Measurements from ENCODE around the gene PIK3C3. TPM values are rescaled to one million over a fixed set of nuclear protein-coding genes. Genes with fewer than 3 reads are reported as not detected.

The PIK3C3 gene
- total and polyA plus RNA-seq, 2 of the 8 experiments (the other 6 are each of a cell fraction or from before 2014, with no cell fraction given) = 15.3 to 47.4 TPM

DNA sequence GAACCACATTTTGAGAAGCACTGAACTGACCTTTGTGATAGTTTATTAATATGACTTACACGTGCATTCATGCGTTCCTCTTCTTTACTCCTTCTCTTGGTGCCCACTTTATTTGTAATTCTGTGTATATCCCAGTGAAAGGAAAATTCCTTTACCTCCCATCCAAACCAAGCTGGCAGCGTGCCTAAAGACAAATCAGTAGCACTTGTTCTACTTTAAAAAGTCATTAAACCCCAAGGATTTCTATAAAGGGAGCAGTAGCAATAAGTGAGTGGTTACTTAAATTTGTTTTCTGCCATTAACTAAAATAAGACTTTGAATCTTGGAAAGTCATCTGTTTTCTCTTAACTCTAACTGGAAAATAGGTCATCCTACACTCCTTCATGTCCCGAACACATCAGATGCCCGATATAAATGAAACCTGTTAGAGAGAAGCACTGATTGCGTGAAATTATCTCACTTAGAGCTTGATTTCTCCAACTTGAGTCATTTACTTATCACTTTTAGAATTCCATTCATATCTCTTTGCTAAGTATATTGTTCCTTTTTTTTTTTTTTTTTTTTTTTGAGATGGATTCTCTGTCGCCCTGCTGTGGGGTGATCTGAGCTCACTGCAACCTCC lies 10.7 kb downstream of the PIK3C3 start:
- TF ChIP-seq RFX5 (IDR thresholded peaks at IDR 0.05; ENCODE audit: borderline replicate concordance, low read depth, low read length) = no peak
- TF ChIP-seq BRCA1 (IDR thresholded peaks at IDR 0.05; ENCODE audit: low read depth, low read length) = no peak
- TF ChIP-seq KDM5A (IDR thresholded peaks at IDR 0.05; ENCODE audit: low read length) = no peak
- TF ChIP-seq GTF2F1 (IDR thresholded peaks at IDR 0.05; ENCODE audit: borderline replicate concordance, low read depth, low read length) = no peak
- no peak for TF ChIP-seq PHF8 (conservative IDR thresholded peaks at IDR 0.05; ENCODE audit: low read depth, low read length)
- TF ChIP-seq, protein P1, sequence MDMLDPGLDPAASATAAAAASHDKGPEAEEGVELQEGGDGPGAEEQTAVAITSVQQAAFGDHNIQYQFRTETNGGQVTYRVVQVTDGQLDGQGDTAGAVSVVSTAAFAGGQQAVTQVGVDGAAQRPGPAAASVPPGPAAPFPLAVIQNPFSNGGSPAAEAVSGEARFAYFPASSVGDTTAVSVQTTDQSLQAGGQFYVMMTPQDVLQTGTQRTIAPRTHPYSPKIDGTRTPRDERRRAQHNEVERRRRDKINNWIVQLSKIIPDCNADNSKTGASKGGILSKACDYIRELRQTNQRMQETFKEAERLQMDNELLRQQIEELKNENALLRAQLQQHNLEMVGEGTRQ (IDR thresholded peaks at IDR 0.05; ENCODE audit: low read length) = no peak
- no peak for TF ChIP-seq KDM4A (IDR thresholded peaks at IDR 0.05; ENCODE audit: low read depth, low read length, severe bottlenecking)
- TF ChIP-seq EZH2 (IDR thresholded peaks at IDR 0.05; ENCODE audit: low read depth, low read length, severe bottlenecking) = no peak
- no peak for FAIRE-seq

More for the DNA sequence above, 10.7 kb downstream of the PIK3C3 start:
- Histone ChIP-seq H4K8ac (ENCODE audit: extremely low read depth, insufficient read depth, low read length) (no peak overlapping the region), H4K20me1 (replicated peaks in 1 of 2; ENCODE audit: control insufficient read depth in 1 of 2, insufficient read depth in 2 of 2, low read length in 2 of 2) (peaks cover 0 to 2% of the 10 kb centered on the region in 2 experiments), H3K79me1 (ENCODE audit: low read depth, low read length) (peaks cover 6% of the 10 kb centered on the region), H3K36me3 (ENCODE audit: control insufficient read depth in 2 of 4, insufficient read depth in 4 of 4, low read length in 3 of 4) (peaks cover 0 to 52% (median 8%) of the 10 kb centered on the region in 4 experiments; a peak in 7 of 8 replicates), H2BK12ac (ENCODE audit: low read depth, low read length) (no peak overlapping the region), H3K79me2 (ENCODE audit: control insufficient read depth in 1 of 2, insufficient read depth in 2 of 2, low read length in 2 of 2) (peaks cover 0 to 44% of the 10 kb centered on the region in 2 experiments; a peak in 2 of 4 replicates), H3K4me3 (ENCODE audit: extremely low read depth in 1 of 4, insufficient read depth in 2 of 4, low read depth in 3 of 4, low read length in 4 of 4) (no peak overlapping the region), H3K56ac (replicated peaks; ENCODE audit: insufficient read length, low read depth, low read length) (no peak overlapping the region), H3K4me1 (replicated peaks in 1 of 4; ENCODE audit: control insufficient read depth in 3 of 4, insufficient read depth in 4 of 4, low read length in 3 of 4) (no peaks in the 10 kb centered on the region), H2BK120ac (replicated peaks; ENCODE audit: low read depth, low read length) (no peak overlapping the region), H3K9me3 (ENCODE audit: insufficient read depth in 2 of 2, low read depth in 1 of 2, low read length in 1 of 2) (no peaks in the 10 kb centered on the region), H4K91ac (replicated peaks; ENCODE audit: insufficient read length, low read length) (no peak overlapping the region), H2AK5ac (ENCODE audit: low read depth, low read length) (no peak overlapping the region), H3K4me2 (ENCODE audit: insufficient read depth in 1 of 2, low read depth in 2 of 2, low read length in 2 of 2) (no peak overlapping the region), H2BK5ac (ENCODE audit: low read depth, low read length) (no peak overlapping the region), H3K9ac (replicated peaks in 1 of 4; ENCODE audit: extremely low read depth in 1 of 4, low read depth in 3 of 4, low read length in 3 of 4) (no peak overlapping the region), H3K4ac (replicated peaks; ENCODE audit: insufficient read length, low read depth, low read length) (no peak overlapping the region), H4K5ac (ENCODE audit: insufficient read length, low read depth, low read length) (no peak overlapping the region), H2BK20ac (ENCODE audit: low read length) (no peak overlapping the region), H3K18ac (ENCODE audit: extremely low read depth, low read length) (no peak overlapping the region), H3K23me2 (ENCODE audit: low read depth, low read length) (no peaks in the 10 kb centered on the region), H3K27ac (ENCODE audit: low read depth, low read length) (no peak overlapping the region), H3K23ac (ENCODE audit: insufficient read length) (no peak overlapping the region), H3K14ac (ENCODE audit: insufficient read length) (no peak overlapping the region), H2AFZ (ENCODE audit: low read length) (no peak overlapping the region), H3K27me3 (replicated peaks in 1 of 4; ENCODE audit: control insufficient read depth in 3 of 4, extremely low read depth in 1 of 4, insufficient read depth in 3 of 4, low read length in 3 of 4) (no peaks in the 10 kb centered on the region), H2BK15ac (ENCODE audit: low read length) (no peak overlapping the region)
- CTCF ChIA-PET (ENCODE audit: partially characterized antibody) = interaction anchor here (0.6 kb wide), 1 partner anchor 88 kb away, joined by 3 read pairs; no protein-coding TSS in a partner anchor
- DNase-seq (ENCODE audit: low read depth in 1 of 2, low spot score in 2 of 2) = no peak
- POLR2A ChIA-PET (ENCODE audit: partially characterized antibody) = no interaction called here
- WGBS, 2 experiments (ENCODE audit: extremely low coverage in 1 of 2, insufficient coverage in 1 of 2, insufficient read length in 1 of 2, insufficient replicate concordance in 2 of 2, low coverage in 1 of 2, low lambda C conversion rate in 2 of 2, missing lambda C conversion rate in 1 of 2) = 89% methylated on average over 7 of the region's 7 CpGs; no CpG with 5 or more reads in 1 of the 2 experiments
